A549 (cell line): ENCODE data around the gene ARHGAP26. TPM values are rescaled to one million over a fixed set of nuclear protein-coding genes. Genes with fewer than 3 reads are reported as not detected.
A peak's percentile ranks its signal among the peaks of the same experiment; 100 is the strongest.

ENCODE experiments used
- ATAC-seq, 2 experiments: fragments of 200-7000 bp in 1 of 2; fragments of >200 bp in 1 of 2; cut with Nextera tagmentation in 1 of 2; cut with Tn5 transposase in 1 of 2; 3 replicates each; pipeline versions ENCODE4 v1.8.0 to v1.9.1; 2018 to 2020; ENCODE audit warnings: mild to moderate bottlenecking in 1 of 2, moderate library complexity in 1 of 2
- CTCF ChIA-PET: fragments of 300-600 bp; sonication (Branson Sonifier 250); formaldehyde crosslinking; extraction: SDS; loops from one replicate; lab custom pipeline; 2021; ENCODE audit warnings: antibody characterized with exemption, inconsistent platforms; lab: Yijun Ruan, JAX
- POLR2A ChIA-PET: fragments of 350-600 bp; formaldehyde crosslinking; extraction: SDS; loops from one replicate; lab custom pipeline; 2021; ENCODE audit warnings: antibody characterized with exemption, inconsistent platforms; lab: Yijun Ruan, JAX
- DNase-seq, 2 experiments: peaks; one replicate each; pipeline versions ENCODE4 v3.0.0 to v3.0.0-alpha.2; 2011 to 2016; ENCODE audit warnings: low read depth in 1 of 2, low spot score in 1 of 2
- FAIRE-seq: peaks from 2 replicates; lab custom pipeline; 2011; peaks lifted over from hg19 to GRCh38; lab: Jason Lieb, UNC
- H3K27ac ChIP-seq, 2 experiments: fragments of >200 bp; sonication (Bioruptor Twin); formaldehyde crosslinking; 3 replicates each; pipeline ENCODE4 v1.5.1; 2016 to 2017
- H3K4me1 ChIP-seq: fragments of >200 bp; sonication (Bioruptor Twin); formaldehyde crosslinking; 3 replicates; pipeline ENCODE4 v1.6.1; 2016
- H3K4me2 ChIP-seq: fragments of >200 bp; sonication (Bioruptor Twin); formaldehyde crosslinking; 3 replicates; pipeline ENCODE4 v1.6.1; 2016
- H3K4me3 ChIP-seq: fragments of >200 bp; sonication (Bioruptor Twin); formaldehyde crosslinking; 3 replicates; pipeline ENCODE4 v1.5.1; 2016
- H3K9me3 ChIP-seq: fragments of >200 bp; sonication (Bioruptor Twin); formaldehyde crosslinking; 3 replicates; pipeline ENCODE4 v1.6.1; 2016
- ATOH8 ChIP-seq: fragments of 250-450 bp; sonication (Bioruptor Pico); IDR thresholded peaks from 2 replicates; pipeline ENCODE4 v1.5.0; 2020; ENCODE audit warnings: low read depth, mild to moderate bottlenecking, moderate library complexity
- BCL3 ChIP-seq: fragments of >200 bp; sonication (Bioruptor Twin); formaldehyde crosslinking; IDR thresholded peaks from 3 replicates; pipeline ENCODE4 v1.6.1; 2016
- CBX2 ChIP-seq: fragments of 200-600 bp; sonication (generic); IDR thresholded peaks from 2 replicates; pipeline ENCODE4 v1.6.1; 2016; ENCODE audit warnings: low read depth, mild to moderate bottlenecking, borderline replicate concordance
- EHF ChIP-seq: fragments of 250-450 bp; sonication (Bioruptor Pico); IDR thresholded peaks from 2 replicates; pipeline ENCODE4 v1.5.0; 2020; ENCODE audit warnings: mild to moderate bottlenecking
- ESRRA ChIP-seq: fragments of 150-350 bp; IDR thresholded peaks from 2 replicates; pipeline ENCODE4 v1.6.1; 2014; ENCODE audit warnings: mild to moderate bottlenecking, low read length, borderline replicate concordance
- GATA3 ChIP-seq: IDR thresholded peaks from 2 replicates; pipeline ENCODE4 v1.6.1; 2012; ENCODE audit warnings: borderline replicate concordance
- HDAC2 ChIP-seq: fragments of 200-600 bp; sonication (generic); IDR thresholded peaks from 2 replicates; pipeline ENCODE4 v1.6.1; 2016
- KDM5A ChIP-seq: fragments of 200-600 bp; sonication (generic); IDR thresholded peaks from 2 replicates; pipeline ENCODE4 v1.6.1; 2016; ENCODE audit warnings: antibody characterized with exemption, mild to moderate bottlenecking
- MAZ ChIP-seq: fragments of 150-350 bp; IDR thresholded peaks from 2 replicates; pipeline ENCODE4 v1.6.1; 2014; ENCODE audit warnings: antibody characterized with exemption, low read depth, low read length, borderline replicate concordance
- NFE2L2 ChIP-seq: fragments of 150-350 bp; conservative IDR thresholded peaks from 2 replicates; pipeline ENCODE4 v1.6.1; 2014; ENCODE audit warnings: low read length
- NPAS2 ChIP-seq: fragments of 250-450 bp; sonication (Bioruptor Pico); IDR thresholded peaks from 2 replicates; pipeline ENCODE4 v1.8.0; 2022; ENCODE audit warnings: mild to moderate bottlenecking, moderate library complexity, borderline replicate concordance
- POLR2A ChIP-seq: IDR thresholded peaks from 2 replicates; pipeline ENCODE4 v1.6.1; 2012; ENCODE audit warnings: mild to moderate bottlenecking, low read length
- POLR2AphosphoS2 ChIP-seq: conservative IDR thresholded peaks from 2 replicates; pipeline ENCODE4 v1.6.1; 2012; ENCODE audit warnings: low read length, improper control_type of control experiment, inconsistent platforms
- RARB ChIP-seq: fragments of 250-450 bp; sonication (Bioruptor Pico); IDR thresholded peaks from 2 replicates; pipeline ENCODE4 v1.8.0; 2021; ENCODE audit warnings: mild to moderate bottlenecking, moderate library complexity
- REST ChIP-seq: fragments of 200-600 bp; sonication (generic); IDR thresholded peaks from 2 replicates; pipeline ENCODE4 v1.6.1; 2016; ENCODE audit warnings: antibody characterized with exemption, mild to moderate bottlenecking, moderate library complexity
- RFX5 ChIP-seq: fragments of 450-650 bp; IDR thresholded peaks from 2 replicates; pipeline ENCODE4 v1.7.1; 2014; ENCODE audit warnings: antibody characterized with exemption, mild to moderate bottlenecking, moderate library complexity
- SMC3 ChIP-seq: fragments of >200 bp; sonication (Bioruptor Twin); formaldehyde crosslinking; IDR thresholded peaks from 3 replicates; pipeline ENCODE4 v1.6.1; 2018; ENCODE audit warnings: inconsistent platforms
- TFCP2L1 ChIP-seq: fragments of 250-450 bp; sonication (Bioruptor Pico); IDR thresholded peaks from 2 replicates; pipeline ENCODE4 v1.5.0; 2021; ENCODE audit warnings: mild to moderate bottlenecking
- ZNF302 ChIP-seq: fragments of 250-450 bp; sonication (Bioruptor Pico); IDR thresholded peaks from 2 replicates; pipeline ENCODE4 v1.9.0; 2021; ENCODE audit warnings: inconsistent platforms, mild to moderate bottlenecking, moderate library complexity
- WGBS: methylation state at CpG from one replicate; pipeline ENCODE4 v1.1.6; 2017; ENCODE audit errors: missing lambda C conversion rate; 5-methylcytosine and 5-hydroxymethylcytosine counted together
- polyA plus RNA-seq, 4 experiments: library from polyadenylated mRNA; depleted of rRNA in 3 of 4; stranded (reverse); fragments of >200 nt; fragmentation: RNase III in 1 of 4; extraction: RNeasy Plus Mini Kit Qiagen cat#74134 plus additional on column Dnase treatment in 1 of 4; gene quantifications; 2 replicates in 3 of 4; 3 replicates in 1 of 4; pipeline ENCODE4 v1.2.3, GENCODE V29; 2011 to 2017

The ARHGAP26 gene
- polyA plus RNA-seq, 2 of the 4 experiments (the other 2 are of a cell fraction): 6.6 to 19.1 TPM

GRCh38 chr5:142771666-142772065 is 1.5 kb downstream of the ARHGAP26 start:
- 26% methylated on average over 5 of the region's 5 CpGs for WGBS
- TF ChIP-seq POLR2AphosphoS2 (no peak), NPAS2 (CRISPR knock-in tag) (no peak), MAZ (no peak), RARB (no peak), POLR2A (no peak), NFE2L2 (no peak)
- Histone ChIP-seq H3K4me1 (peaks cover 21% of the 10 kb centered on the region; the same call in 2 of the 3 replicates), H3K27ac (peak overlapping the region; percentile 72 to 86), H3K4me2 (peak overlapping the region; percentile 84), H3K4me3 (peak overlapping the region; percentile 74), H3K9me3 (no peaks in the 10 kb centered on the region)
- ATAC-seq (no peak), FAIRE-seq (no peak), DNase-seq (no peak)
- POLR2A ChIA-PET: interaction anchor here (1.0 to 2.9 kb wide), 3 partner anchors 26 to 103 kb away, joined by 3 to 11 read pairs (median 8); no protein-coding TSS in a partner anchor
- CTCF ChIA-PET: interaction anchor here (0.8 to 13.5 kb wide), 31 partner anchors 8 to 175 kb away, joined by 3 to 156 read pairs (median 7); no protein-coding TSS in a partner anchor

- 83% methylated on average over 6 of the region's 6 CpGs for WGBS
- FAIRE-seq (no peak), DNase-seq (no peak), ATAC-seq (no peak)
- CTCF ChIA-PET: interaction anchor here (0.6 to 13.5 kb wide), 10 partner anchors 13 to 116 kb away, joined by 3 to 156 read pairs (median 10); no protein-coding TSS in a partner anchor
- TF ChIP-seq SMC3 (no peak), ATOH8 (no peak), REST (no peak), NFE2L2 (peak; percentile 36; the same call in 1 of the 2 replicates), POLR2AphosphoS2 (no peak), ZNF302 (CRISPR knock-in tag) (no peak), RFX5 (no peak)
- H3K27ac ChIP-seq: peak overlapping the region in 1 of 2 experiments; percentile 6; a peak in 1 of 6 replicates
- H3K4me3 ChIP-seq: peak overlapping the region; percentile 74; the same call in 1 of the 3 replicates
- POLR2A ChIA-PET: interaction anchor here (2.9 kb wide), 1 partner anchor 102 kb away, joined by 11 read pairs; no protein-coding TSS in a partner anchor
- no peaks in the 10 kb centered on the region for H3K9me3 ChIP-seq
- H3K4me2 ChIP-seq: peak overlapping the region; percentile 84
- H3K4me1 ChIP-seq: peaks cover 21% of the 10 kb centered on the region; the same call in 2 of the 3 replicates
Measured at GRCh38 chr5:142772446-142773293, 2.5 kb downstream of the ARHGAP26 start.

- CTCF ChIA-PET: interaction anchor here (1.6 kb wide), 1 partner anchor 104 kb away, joined by 5 read pairs; no protein-coding TSS in a partner anchor
- Histone ChIP-seq H3K9me3 (no peaks in the 10 kb centered on the region), H3K27ac (no peak overlapping the region), H3K4me1 (peaks cover 33% of the 10 kb centered on the region), H3K4me3 (no peak overlapping the region), H3K4me2 (no peak overlapping the region)
- POLR2A ChIA-PET: no interaction called here
- DNase-seq: no peak
- TF ChIP-seq KDM5A: no peak
- no peak for TF ChIP-seq TFCP2L1 (CRISPR knock-in tag)
- no peak for TF ChIP-seq CBX2
- no peak for TF ChIP-seq GATA3
- TF ChIP-seq EHF (CRISPR knock-in tag): no peak
- no peak for TF ChIP-seq ESRRA
- TF ChIP-seq HDAC2: no peak
- no peak for TF ChIP-seq BCL3
- 89% methylated on average over 2 of the region's 2 CpGs for WGBS
- no peak for FAIRE-seq
- no peak for ATAC-seq
Measured at GRCh38 chr5:142777099-142777498, 6.9 kb downstream of the ARHGAP26 start.
